WI38 (cell line): ENCODE measurements around the gene UTP4.

Experiments used
- H3K4me3 ChIP-seq: 2 replicates; pipeline ENCODE4 v1.5.1; 2011; ENCODE audit warnings: low read depth, mild to moderate bottlenecking, control low read depth, low read length
- CTCF ChIP-seq: IDR thresholded peaks from 2 replicates; pipeline ENCODE4 v1.5.1; 2012; ENCODE audit warnings: low read depth, mild to moderate bottlenecking, control low read depth, low read length

The UTP4 gene

DNA sequence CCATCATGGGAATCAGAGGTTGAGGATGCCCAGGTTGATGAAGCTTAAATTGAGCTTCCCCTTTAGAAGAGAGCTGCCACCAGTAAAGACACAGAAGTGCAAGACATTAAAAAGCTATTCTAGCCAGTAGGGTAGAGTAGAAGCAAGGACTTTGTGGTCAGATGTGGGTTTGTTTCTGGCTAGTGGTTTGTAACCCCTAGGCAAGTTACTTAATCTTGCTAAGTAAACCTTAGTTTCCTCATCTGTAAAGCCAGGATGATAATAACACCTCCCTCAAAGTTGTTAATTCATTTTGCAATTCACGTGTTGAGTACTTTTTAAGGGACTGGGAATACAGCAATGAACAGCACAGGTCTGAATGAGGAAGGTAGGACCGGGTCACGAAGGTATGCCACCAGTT lies 58.1 kb downstream of the UTP4 start:
- TF ChIP-seq CTCF, result no peak
- no peak overlapping the region for H3K4me3 ChIP-seq

DNA sequence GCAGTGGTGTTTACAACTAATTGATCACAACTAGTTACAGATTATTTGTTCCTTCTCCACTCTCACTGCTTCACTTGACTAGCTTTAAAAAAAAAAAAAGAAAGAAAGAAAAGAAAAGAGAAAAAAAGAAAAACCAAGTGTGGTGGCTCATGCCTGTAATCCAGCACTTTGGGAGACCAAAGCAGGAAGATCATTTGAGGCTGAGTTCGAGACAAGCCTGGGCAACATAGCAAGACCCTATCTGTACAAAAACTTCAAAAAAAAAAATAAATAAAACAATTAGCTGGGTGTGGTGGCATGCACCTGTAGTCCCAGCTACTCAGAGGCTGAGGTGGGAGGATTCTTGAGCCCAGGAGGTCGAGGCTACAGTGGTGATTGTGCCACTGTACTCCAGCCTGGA lies 58.7 kb downstream of the UTP4 start:
- no peak overlapping the region for H3K4me3 ChIP-seq
- no peak for TF ChIP-seq CTCF

- TF ChIP-seq CTCF, result no peak
- H3K4me3 ChIP-seq, result no peak overlapping the region
These were observed 61.4 kb downstream of the UTP4 start for GRCh38 chr16:69193855-69194254.

- no peak for TF ChIP-seq CTCF
- no peak overlapping the region for H3K4me3 ChIP-seq
These were observed 62.0 kb downstream of the UTP4 start for GRCh38 chr16:69194488-69194887.

DNA sequence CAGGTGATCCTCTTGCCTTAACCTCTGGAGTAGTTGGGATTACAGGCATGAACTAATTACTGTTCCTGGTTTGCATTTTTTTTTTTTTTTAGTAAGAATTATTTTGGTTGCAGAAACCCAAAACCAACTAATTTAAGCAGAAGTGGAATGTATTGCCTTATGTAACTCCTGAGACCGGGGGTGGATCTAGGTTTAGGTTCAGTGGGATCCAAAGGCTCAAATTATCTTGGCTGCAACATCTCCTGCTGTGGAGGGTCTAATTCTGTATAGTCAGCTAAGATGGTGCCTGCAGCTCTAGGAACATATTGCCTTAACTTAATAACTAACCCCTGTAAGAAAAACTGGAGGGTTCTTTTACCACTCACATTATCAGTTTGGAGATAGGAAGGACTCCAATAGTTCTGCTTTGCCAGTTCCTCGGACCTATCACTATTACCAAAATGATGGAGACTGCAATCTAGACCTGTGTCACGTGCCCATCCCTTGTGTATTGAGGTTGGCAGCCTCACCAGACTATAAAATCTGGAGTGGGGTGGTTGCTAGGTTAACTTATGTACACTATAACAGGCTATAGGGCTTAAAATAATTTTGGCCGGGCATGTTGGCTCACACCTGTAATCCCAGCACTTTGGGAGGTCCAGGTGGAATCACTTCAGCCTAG lies 63.0 kb downstream of the UTP4 start:
- no peak overlapping the region for H3K4me3 ChIP-seq
- no peak for TF ChIP-seq CTCF

DNA sequence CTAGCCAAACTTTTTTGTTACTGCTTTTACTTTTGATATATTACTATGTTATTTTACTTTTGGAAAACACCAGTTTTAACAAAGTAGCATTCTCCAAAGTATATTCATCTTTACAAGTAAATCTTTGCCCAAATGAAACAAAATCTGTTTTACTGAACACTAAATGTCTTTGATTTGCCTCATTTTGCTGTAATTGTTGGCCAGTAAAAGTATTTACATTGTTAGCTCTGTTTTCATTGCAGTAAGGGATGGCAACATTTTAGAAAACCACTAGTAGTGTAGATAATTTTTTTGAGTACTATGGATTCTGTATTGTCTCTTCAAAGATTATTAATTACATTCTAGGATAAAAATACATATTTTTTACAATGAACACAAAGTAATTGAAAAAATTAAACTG lies 65.1 kb downstream of the UTP4 start:
- TF ChIP-seq CTCF, result no peak
- H3K4me3 ChIP-seq, result no peak overlapping the region

GRCh38 chr16:69199382-69199781 lies 66.9 kb downstream of the UTP4 start:
- TF ChIP-seq CTCF, result no peak

More at GRCh38 chr16:69199382-69199781, 66.9 kb downstream of the UTP4 start:
- H3K4me3 ChIP-seq, result no peak overlapping the region
